K562 (cell line): ENCODE results near the gene UAP1. TPM values are rescaled to one million over a fixed set of nuclear protein-coding genes. Genes with fewer than 3 reads are reported as not detected.

Source experiments
- ATAC-seq: fragments of 200-7000 bp; cut with Tn5 transposase; 3 replicates; pipeline ENCODE4 v1.9.1; 2020; ENCODE audit warnings: moderate library complexity
- BruUV-seq: library from RNA; stranded (reverse); fragments of 400-500 nt; replicated peaks from 2 replicates; lab custom pipeline; 2021; lab: Mats Ljungman, UMichigan
- CTCF ChIA-PET: fragments of 300-600 bp; formaldehyde crosslinking; extraction: SDS; loops from one replicate; lab custom pipeline; 2021; ENCODE audit warnings: low intra/inter-chr PET ratio; lab: Yijun Ruan, JAX
- POLR2A ChIA-PET: fragments of 300-600, 350-650 bp; sonication (Branson Sonifier 250); formaldehyde crosslinking; extraction: SDS; loops from one replicate; lab custom pipeline; 2021; ENCODE audit warnings: antibody characterized with exemption, inconsistent platforms; lab: Yijun Ruan, JAX
- DNase-seq, 4 experiments: peaks; one replicate each; pipeline versions ENCODE4 v3.0.0 to v3.0.0-alpha.2; 2011 to 2018; ENCODE audit warnings: low spot score in 3 of 4, mixed read lengths in 3 of 4; ENCODE audit errors: extremely low read depth in 1 of 4
- FAIRE-seq: peaks from 2 replicates; lab custom pipeline; 2011; peaks lifted over from hg19 to GRCh38; lab: Jason Lieb, UNC
- H2AFZ ChIP-seq: 2 replicates; pipeline ENCODE4 v1.6.0; 2011; ENCODE audit warnings: low read depth, low read length, control low read depth, inconsistent platforms
- H3K27ac ChIP-seq: fragments of 200-600 bp; 3 replicates; pipeline ENCODE4 v1.8.0; 2011; ENCODE audit warnings: low read depth, mild to moderate bottlenecking, control low read depth, inconsistent platforms, low read length, moderate library complexity, mixed read lengths; ENCODE audit errors: extremely low read depth
- H3K27me3 ChIP-seq, 2 experiments: fragments of 300-600 bp in 1 of 2; 2 replicates in 1 of 2; 3 replicates in 1 of 2; pipeline versions ENCODE4 v1.6.0 to v1.8.0; 2011; ENCODE audit warnings: inconsistent platforms in 2 of 2, low read length in 2 of 2, mild to moderate bottlenecking in 1 of 2, mixed read lengths in 1 of 2, moderate library complexity in 1 of 2; ENCODE audit not compliant: control insufficient read depth in 2 of 2, insufficient read depth in 2 of 2
- H3K36me3 ChIP-seq: fragments of 300-600 bp; 3 replicates; pipeline ENCODE4 v1.8.0; 2011; ENCODE audit warnings: mild to moderate bottlenecking, low read length, inconsistent platforms; ENCODE audit not compliant: control insufficient read depth, insufficient read depth
- H3K4me1 ChIP-seq, 2 experiments: fragments of 200-600 bp in 1 of 2; replicated peaks in 1 of 2; 2 replicates in 1 of 2; 3 replicates in 1 of 2; pipeline versions ENCODE4 v1.5.1 to v1.8.0; 2011; ENCODE audit warnings: inconsistent platforms in 2 of 2, low read length in 2 of 2, mild to moderate bottlenecking in 1 of 2, mixed read lengths in 1 of 2, moderate library complexity in 1 of 2; ENCODE audit not compliant: control insufficient read depth in 2 of 2, insufficient read depth in 2 of 2
- H3K4me2 ChIP-seq: 2 replicates; pipeline ENCODE4 v1.6.1; 2011; ENCODE audit warnings: low read length, control low read depth, inconsistent platforms, mixed read lengths; ENCODE audit not compliant: insufficient read depth
- H3K4me3 ChIP-seq: fragments of 200-600 bp; sonication (generic), shearing (Covaris generic); 2 replicates; pipeline ENCODE4 v1.5.1; 2016; ENCODE audit warnings: control low read depth, inconsistent platforms
- H3K79me2 ChIP-seq: fragments of 200-600 bp; 3 replicates; pipeline ENCODE4 v1.8.0; 2011; ENCODE audit warnings: low read length, inconsistent platforms; ENCODE audit not compliant: control insufficient read depth, insufficient read depth
- H3K9ac ChIP-seq, 2 experiments: 2 replicates each; pipeline versions ENCODE4 v1.6.0 to v1.6.1; 2011; ENCODE audit warnings: low read depth in 2 of 2, low read length in 2 of 2, control low read depth in 1 of 2, inconsistent platforms in 1 of 2, mild to moderate bottlenecking in 1 of 2, mixed read lengths in 1 of 2; ENCODE audit not compliant: insufficient read depth in 1 of 2
- H3K9me1 ChIP-seq: one replicate; pipeline ENCODE4 v1.6.0; 2011; ENCODE audit warnings: inconsistent platforms, mild to moderate bottlenecking, low read length, moderate library complexity; ENCODE audit not compliant: control insufficient read depth, insufficient read depth
- H3K9me3 ChIP-seq: replicated peaks from 2 replicates; pipeline ENCODE4 v1.5.1; 2011; ENCODE audit warnings: low read depth, low read length, inconsistent platforms; ENCODE audit not compliant: control insufficient read depth, insufficient read depth
- H4K20me1 ChIP-seq: replicated peaks from 2 replicates; pipeline ENCODE4 v1.6.1; 2011; ENCODE audit warnings: low read length, inconsistent platforms, mixed read lengths; ENCODE audit not compliant: control insufficient read depth, insufficient read depth
- BHLHE40 ChIP-seq: IDR thresholded peaks from 2 replicates; pipeline ENCODE4 v1.6.1; 2011; ENCODE audit warnings: low read length, improper control_type of control experiment
- WGBS: fragments of 100-300 bp; shearing (Covaris generic); methylation state at CpG from one replicate; pipeline ENCODE4 v1.1.6; 2016; ENCODE audit warnings: low coverage, mixed read lengths; ENCODE audit not compliant: insufficient coverage; ENCODE audit errors: missing lambda C conversion rate; 5-methylcytosine and 5-hydroxymethylcytosine counted together
- in situ Hi-C: fragments of 300-500 bp; cut with MboI; formaldehyde crosslinking; loops from 4 replicates; pipeline ENCODE4 v1.15.0; 2018; ENCODE audit warnings: inconsistent platforms, mixed read lengths
- intact Hi-C: fragments of 100-400 bp; cut with micrococcal nuclease; formaldehyde crosslinking; loops from 2 replicates; pipeline ENCODE4 v1.14.2; 2022
- polyA plus RNA-seq, 8 experiments: library from polyadenylated mRNA; depleted of rRNA in 4 of 8; stranded (reverse) in 5 of 8; unstranded in 3 of 8; fragments of >200 nt; fragmentation: Nextera tagmentation in 2 of 8; fragmentation: Illumina TruSeq in 1 of 8; extraction: Ambion mirVana in 2 of 8; extraction: Trizol in 1 of 8; gene quantifications; 2 replicates each; pipeline versions ENCODE4 v1.2.1 to v1.2.3, GENCODE V29; 2011 to 2014; ENCODE audit warnings: inconsistent platforms in 1 of 8, missing spikeins in 1 of 8
- total RNA-seq, 7 experiments: library from RNA; depleted of rRNA in 6 of 7; stranded (reverse); fragments of >200 nt in 6 of 7; fragmentation: Illumina TruSeq in 2 of 7; extraction: Trizol in 2 of 7; gene quantifications; 2 replicates each; pipeline versions ENCODE4 v1.2.1 to v1.2.3, GENCODE V29; 2011 to 2021; ENCODE audit warnings: low replicate concordance in 1 of 7
- TF ChIP-seq, protein P1 (sequence below): fragments of 450-650 bp; IDR thresholded peaks from 2 replicates; pipeline ENCODE4 v1.6.1; 2018; ENCODE audit not compliant: partially characterized antibody
- TF ChIP-seq, protein P2 (sequence below), 2 experiments: fragments of 450-650 bp; IDR thresholded peaks; 2 replicates each; pipeline ENCODE4 v1.6.1; 2018; ENCODE audit warnings: mild to moderate bottlenecking in 2 of 2, low read depth in 1 of 2; ENCODE audit not compliant: partially characterized antibody in 2 of 2

Gene UAP1
- total and polyA plus RNA-seq, 9 of the 15 experiments (the other 6 are each of a cell fraction or from before 2014, with no cell fraction given): 182 to 317 (median 213) TPM

DNA sequence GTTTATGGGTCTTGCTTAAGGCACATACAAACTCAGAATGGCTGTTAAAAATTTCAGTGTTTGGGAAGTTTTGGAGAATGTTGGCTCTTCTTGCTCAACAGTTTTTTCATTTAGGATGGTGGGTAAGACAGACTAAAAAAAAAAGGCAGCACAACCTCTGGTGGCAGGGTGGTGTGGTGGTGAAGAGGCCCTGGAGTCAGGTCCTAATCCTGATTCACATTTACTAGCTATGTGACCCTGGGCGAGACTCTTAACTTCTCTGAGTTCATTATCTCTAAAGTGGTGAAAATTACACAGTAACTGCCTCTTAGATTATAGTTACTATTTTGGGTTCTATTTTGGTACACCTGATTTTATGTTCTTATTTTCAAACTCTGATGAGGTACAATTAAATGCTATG is 11.6 kb downstream of the UAP1 start:
- H3K9me3 ChIP-seq: no peaks in the 10 kb centered on the region
- H4K20me1 ChIP-seq: peaks cover 5% of the 10 kb centered on the region; the same call in 1 of the 2 replicates
- no peak overlapping the region for H3K4me2 ChIP-seq
- no peaks in the 10 kb centered on the region for H3K27me3 ChIP-seq
- no peaks in the 10 kb centered on the region for H3K9me1 ChIP-seq
- peaks cover 95% of the 10 kb centered on the region for H3K79me2 ChIP-seq
- no peak for TF ChIP-seq BHLHE40
- POLR2A ChIA-PET: interaction anchor here (0.6 to 2.4 kb wide), 4 partner anchors 9 to 46 kb away, joined by 3 to 7 read pairs (median 4); no protein-coding TSS in a partner anchor
- CTCF ChIA-PET: no interaction called here
- H3K27ac ChIP-seq: no peak overlapping the region
- peaks cover 83% of the 10 kb centered on the region for H3K36me3 ChIP-seq
- DNase-seq: no peak
- 69% methylated on average over 1 of the region's 1 CpG for WGBS
- FAIRE-seq: no peak
- peaks cover 0 to 24% of the 10 kb centered on the region in 2 experiments; a peak in 3 of 5 replicates for H3K4me1 ChIP-seq
- ATAC-seq: peak; percentile 20; the same call in 1 of the 3 replicates
- no TSS peak for BruUV-seq
- H3K9ac ChIP-seq: no peak overlapping the region
- H2AFZ ChIP-seq: no peak overlapping the region
- H3K4me3 ChIP-seq: no peak overlapping the region
- intact Hi-C loops: no loop called here
- in situ Hi-C loops: no loop called here

DNA sequence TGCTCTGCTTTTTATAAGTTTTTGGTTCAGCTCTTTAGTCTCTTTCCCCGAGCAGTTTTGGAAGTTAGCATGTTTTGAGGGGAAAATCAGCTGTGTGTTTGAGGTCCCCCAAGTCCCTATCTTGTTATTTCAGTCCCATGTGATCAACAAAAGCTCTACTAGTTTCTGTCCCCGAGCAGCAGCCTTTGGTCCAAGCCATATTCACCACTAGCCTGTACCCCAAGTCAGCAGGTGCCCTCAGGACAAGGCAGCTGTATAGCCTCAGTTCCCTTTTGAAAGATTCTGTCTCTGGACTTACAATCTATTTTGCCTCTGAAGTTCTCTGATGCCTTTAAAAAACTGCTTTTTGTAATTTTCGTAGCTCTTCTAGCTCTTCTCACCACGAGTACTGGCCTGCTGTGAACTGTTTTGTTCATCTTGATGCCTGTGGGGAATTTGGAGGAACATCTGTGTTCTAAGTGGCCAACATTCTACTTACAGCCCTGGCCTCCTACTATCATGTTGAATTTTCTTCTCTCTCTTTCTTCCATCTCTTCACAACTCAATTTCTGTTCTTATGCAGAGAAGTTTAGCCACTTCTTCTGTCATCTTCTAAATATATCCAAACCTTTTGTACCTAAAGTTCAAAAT is 16.7 kb downstream of the UAP1 start:
- POLR2A ChIA-PET: interaction anchor here (1.4 to 5.3 kb wide), 6 partner anchors 10 to 50 kb away, joined by 3 to 35 read pairs (median 6); partner anchors contain the start of gene UAP1
- DNase-seq (no peak), ATAC-seq (no peak), FAIRE-seq (no peak)
- in situ Hi-C loops (no loop called here), intact Hi-C loops (no loop called here)
- WGBS: 84% methylated on average over 4 of the region's 4 CpGs
- Histone ChIP-seq H4K20me1 (no peaks in the 10 kb centered on the region; the same call in 1 of the 2 replicates), H3K4me3 (no peak overlapping the region), H3K36me3 (peaks cover 86% of the 10 kb centered on the region), H2AFZ (no peak overlapping the region), H3K4me1 (no peaks in the 10 kb centered on the region), H3K9me1 (no peaks in the 10 kb centered on the region), H3K9ac (no peak overlapping the region), H3K27ac (no peak overlapping the region), H3K27me3 (no peaks in the 10 kb centered on the region), H3K4me2 (no peak overlapping the region), H3K9me3 (no peaks in the 10 kb centered on the region), H3K79me2 (peaks cover 65% of the 10 kb centered on the region)
- no TSS peak for BruUV-seq
- CTCF ChIA-PET: no interaction called here
- TF ChIP-seq, protein P1, sequence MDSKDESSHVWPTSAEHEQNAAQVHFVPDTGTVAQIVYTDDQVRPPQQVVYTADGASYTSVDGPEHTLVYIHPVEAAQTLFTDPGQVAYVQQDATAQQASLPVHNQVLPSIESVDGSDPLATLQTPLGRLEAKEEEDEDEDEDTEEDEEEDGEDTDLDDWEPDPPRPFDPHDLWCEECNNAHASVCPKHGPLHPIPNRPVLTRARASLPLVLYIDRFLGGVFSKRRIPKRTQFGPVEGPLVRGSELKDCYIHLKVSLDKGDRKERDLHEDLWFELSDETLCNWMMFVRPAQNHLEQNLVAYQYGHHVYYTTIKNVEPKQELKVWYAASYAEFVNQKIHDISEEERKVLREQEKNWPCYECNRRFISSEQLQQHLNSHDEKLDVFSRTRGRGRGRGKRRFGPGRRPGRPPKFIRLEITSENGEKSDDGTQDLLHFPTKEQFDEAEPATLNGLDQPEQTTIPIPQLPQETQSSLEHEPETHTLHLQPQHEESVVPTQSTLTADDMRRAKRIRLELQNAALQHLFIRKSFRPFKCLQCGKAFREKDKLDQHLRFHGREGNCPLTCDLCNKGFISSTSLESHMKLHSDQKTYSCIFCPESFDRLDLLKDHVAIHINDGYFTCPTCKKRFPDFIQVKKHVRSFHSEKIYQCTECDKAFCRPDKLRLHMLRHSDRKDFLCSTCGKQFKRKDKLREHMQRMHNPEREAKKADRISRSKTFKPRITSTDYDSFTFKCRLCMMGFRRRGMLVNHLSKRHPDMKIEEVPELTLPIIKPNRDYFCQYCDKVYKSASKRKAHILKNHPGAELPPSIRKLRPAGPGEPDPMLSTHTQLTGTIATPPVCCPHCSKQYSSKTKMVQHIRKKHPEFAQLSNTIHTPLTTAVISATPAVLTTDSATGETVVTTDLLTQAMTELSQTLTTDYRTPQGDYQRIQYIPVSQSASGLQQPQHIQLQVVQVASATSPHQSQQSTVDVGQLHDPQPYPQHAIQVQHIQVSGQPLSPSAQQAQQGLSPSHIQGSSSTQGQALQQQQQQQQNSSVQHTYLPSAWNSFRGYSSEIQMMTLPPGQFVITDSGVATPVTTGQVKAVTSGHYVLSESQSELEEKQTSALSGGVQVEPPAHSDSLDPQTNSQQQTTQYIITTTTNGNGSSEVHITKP: no peak
- TF ChIP-seq, protein P2, sequence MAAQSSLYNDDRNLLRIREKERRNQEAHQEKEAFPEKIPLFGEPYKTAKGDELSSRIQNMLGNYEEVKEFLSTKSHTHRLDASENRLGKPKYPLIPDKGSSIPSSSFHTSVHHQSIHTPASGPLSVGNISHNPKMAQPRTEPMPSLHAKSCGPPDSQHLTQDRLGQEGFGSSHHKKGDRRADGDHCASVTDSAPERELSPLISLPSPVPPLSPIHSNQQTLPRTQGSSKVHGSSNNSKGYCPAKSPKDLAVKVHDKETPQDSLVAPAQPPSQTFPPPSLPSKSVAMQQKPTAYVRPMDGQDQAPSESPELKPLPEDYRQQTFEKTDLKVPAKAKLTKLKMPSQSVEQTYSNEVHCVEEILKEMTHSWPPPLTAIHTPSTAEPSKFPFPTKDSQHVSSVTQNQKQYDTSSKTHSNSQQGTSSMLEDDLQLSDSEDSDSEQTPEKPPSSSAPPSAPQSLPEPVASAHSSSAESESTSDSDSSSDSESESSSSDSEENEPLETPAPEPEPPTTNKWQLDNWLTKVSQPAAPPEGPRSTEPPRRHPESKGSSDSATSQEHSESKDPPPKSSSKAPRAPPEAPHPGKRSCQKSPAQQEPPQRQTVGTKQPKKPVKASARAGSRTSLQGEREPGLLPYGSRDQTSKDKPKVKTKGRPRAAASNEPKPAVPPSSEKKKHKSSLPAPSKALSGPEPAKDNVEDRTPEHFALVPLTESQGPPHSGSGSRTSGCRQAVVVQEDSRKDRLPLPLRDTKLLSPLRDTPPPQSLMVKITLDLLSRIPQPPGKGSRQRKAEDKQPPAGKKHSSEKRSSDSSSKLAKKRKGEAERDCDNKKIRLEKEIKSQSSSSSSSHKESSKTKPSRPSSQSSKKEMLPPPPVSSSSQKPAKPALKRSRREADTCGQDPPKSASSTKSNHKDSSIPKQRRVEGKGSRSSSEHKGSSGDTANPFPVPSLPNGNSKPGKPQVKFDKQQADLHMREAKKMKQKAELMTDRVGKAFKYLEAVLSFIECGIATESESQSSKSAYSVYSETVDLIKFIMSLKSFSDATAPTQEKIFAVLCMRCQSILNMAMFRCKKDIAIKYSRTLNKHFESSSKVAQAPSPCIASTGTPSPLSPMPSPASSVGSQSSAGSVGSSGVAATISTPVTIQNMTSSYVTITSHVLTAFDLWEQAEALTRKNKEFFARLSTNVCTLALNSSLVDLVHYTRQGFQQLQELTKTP (IDR thresholded peaks at IDR 0.05; ENCODE audit: low read depth in 1 of 2, partially characterized antibody in 2 of 2): no peak
